Measurements from ENCODE around the gene SORL1. TPM values are rescaled to one million over a fixed set of nuclear protein-coding genes. Genes with fewer than 3 reads are reported as not detected.

SORL1 gene
- total and polyA plus RNA-seq, 2 of the 13 experiments (the other 11 are each of a cell fraction or from before 2014, with no cell fraction given): 21.3 to 148 TPM

DNA sequence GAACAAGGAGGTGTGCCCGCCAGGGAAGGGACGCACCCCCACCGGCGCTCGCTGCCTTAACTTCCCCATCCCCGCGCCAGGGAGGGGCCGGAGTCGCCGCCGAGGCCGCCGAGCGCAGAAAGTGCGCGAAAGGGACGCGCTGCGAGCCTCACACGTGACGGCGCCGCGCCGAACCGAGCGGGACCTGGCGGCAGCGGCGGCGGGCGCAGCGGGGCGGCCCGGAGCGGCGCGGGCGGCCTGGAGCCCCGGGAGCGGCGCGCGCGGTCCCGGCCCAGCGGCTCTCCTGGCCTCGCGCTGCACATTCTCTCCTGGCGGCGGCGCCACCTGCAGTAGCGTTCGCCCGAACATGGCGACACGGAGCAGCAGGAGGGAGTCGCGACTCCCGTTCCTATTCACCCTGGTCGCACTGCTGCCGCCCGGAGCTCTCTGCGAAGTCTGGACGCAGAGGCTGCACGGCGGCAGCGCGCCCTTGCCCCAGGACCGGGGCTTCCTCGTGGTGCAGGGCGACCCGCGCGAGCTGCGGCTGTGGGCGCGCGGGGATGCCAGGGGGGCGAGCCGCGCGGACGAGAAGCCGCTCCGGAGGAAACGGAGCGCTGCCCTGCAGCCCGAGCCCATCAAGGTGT lies at the start of gene SORL1 (continued):
- TF ChIP-seq, protein P1, sequence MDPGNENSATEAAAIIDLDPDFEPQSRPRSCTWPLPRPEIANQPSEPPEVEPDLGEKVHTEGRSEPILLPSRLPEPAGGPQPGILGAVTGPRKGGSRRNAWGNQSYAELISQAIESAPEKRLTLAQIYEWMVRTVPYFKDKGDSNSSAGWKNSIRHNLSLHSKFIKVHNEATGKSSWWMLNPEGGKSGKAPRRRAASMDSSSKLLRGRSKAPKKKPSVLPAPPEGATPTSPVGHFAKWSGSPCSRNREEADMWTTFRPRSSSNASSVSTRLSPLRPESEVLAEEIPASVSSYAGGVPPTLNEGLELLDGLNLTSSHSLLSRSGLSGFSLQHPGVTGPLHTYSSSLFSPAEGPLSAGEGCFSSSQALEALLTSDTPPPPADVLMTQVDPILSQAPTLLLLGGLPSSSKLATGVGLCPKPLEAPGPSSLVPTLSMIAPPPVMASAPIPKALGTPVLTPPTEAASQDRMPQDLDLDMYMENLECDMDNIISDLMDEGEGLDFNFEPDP (CRISPR knock-in tag; conservative IDR thresholded peaks at IDR 0.05): no peak
- no peak for TF ChIP-seq NCOA1 (CRISPR knock-in tag; IDR thresholded peaks at IDR 0.05)
- TF ChIP-seq EEA1 (CRISPR knock-in tag; IDR thresholded peaks at IDR 0.05; ENCODE audit: borderline replicate concordance): 0 out of 2 replicates have a peak, but pooled peaks have one; percentile 6
- peak; percentile 30; the same call in 1 of the 2 replicates for TF ChIP-seq NR2C2 (CRISPR knock-in tag; IDR thresholded peaks at IDR 0.05; ENCODE audit: borderline replicate concordance)
- TF ChIP-seq, protein P2, sequence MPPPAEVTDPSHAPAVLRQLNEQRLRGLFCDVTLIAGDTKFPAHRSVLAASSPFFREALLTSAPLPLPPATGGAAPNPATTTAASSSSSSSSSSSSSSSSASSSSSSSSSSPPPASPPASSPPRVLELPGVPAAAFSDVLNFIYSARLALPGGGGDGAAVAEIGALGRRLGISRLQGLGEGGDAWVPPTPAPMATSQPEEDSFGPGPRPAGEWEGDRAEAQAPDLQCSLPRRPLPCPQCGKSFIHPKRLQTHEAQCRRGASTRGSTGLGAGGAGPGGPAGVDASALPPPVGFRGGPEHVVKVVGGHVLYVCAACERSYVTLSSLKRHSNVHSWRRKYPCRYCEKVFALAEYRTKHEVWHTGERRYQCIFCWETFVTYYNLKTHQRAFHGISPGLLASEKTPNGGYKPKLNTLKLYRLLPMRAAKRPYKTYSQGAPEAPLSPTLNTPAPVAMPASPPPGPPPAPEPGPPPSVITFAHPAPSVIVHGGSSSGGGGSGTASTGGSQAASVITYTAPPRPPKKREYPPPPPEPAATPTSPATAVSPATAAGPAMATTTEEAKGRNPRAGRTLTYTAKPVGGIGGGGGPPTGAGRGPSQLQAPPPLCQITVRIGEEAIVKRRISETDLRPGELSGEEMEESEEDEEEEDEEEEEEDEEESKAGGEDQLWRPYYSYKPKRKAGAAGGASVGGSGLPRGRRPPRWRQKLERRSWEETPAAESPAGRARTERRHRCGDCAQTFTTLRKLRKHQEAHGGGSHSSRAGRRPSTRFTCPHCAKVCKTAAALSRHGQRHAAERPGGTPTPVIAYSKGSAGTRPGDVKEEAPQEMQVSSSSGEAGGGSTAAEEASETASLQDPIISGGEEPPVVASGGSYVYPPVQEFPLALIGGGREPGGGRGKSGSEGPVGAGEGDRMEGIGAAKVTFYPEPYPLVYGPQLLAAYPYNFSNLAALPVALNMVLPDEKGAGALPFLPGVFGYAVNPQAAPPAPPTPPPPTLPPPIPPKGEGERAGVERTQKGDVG (CRISPR knock-in tag; IDR thresholded peaks at IDR 0.05; ENCODE audit: borderline replicate concordance): no peak
- TF ChIP-seq SALL2 (CRISPR knock-in tag; IDR thresholded peaks at IDR 0.05): 0 out of 2 replicates have a peak, but pooled peaks have one; percentile 39
- TF ChIP-seq, protein P3, sequence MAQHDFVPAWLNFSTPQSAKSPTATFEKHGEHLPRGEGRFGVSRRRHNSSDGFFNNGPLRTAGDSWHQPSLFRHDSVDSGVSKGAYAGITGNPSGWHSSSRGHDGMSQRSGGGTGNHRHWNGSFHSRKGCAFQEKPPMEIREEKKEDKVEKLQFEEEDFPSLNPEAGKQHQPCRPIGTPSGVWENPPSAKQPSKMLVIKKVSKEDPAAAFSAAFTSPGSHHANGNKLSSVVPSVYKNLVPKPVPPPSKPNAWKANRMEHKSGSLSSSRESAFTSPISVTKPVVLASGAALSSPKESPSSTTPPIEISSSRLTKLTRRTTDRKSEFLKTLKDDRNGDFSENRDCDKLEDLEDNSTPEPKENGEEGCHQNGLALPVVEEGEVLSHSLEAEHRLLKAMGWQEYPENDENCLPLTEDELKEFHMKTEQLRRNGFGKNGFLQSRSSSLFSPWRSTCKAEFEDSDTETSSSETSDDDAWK (CRISPR knock-in tag; IDR thresholded peaks at IDR 0.05): no peak
- peak; percentile 84; the same call in 1 of the 2 replicates for TF ChIP-seq ZNF558 (CRISPR knock-in tag; IDR thresholded peaks at IDR 0.05; ENCODE audit: borderline replicate concordance)
- no peak for TF ChIP-seq HIVEP1 (CRISPR knock-in tag; IDR thresholded peaks at IDR 0.05)
- TF ChIP-seq, protein P4, sequence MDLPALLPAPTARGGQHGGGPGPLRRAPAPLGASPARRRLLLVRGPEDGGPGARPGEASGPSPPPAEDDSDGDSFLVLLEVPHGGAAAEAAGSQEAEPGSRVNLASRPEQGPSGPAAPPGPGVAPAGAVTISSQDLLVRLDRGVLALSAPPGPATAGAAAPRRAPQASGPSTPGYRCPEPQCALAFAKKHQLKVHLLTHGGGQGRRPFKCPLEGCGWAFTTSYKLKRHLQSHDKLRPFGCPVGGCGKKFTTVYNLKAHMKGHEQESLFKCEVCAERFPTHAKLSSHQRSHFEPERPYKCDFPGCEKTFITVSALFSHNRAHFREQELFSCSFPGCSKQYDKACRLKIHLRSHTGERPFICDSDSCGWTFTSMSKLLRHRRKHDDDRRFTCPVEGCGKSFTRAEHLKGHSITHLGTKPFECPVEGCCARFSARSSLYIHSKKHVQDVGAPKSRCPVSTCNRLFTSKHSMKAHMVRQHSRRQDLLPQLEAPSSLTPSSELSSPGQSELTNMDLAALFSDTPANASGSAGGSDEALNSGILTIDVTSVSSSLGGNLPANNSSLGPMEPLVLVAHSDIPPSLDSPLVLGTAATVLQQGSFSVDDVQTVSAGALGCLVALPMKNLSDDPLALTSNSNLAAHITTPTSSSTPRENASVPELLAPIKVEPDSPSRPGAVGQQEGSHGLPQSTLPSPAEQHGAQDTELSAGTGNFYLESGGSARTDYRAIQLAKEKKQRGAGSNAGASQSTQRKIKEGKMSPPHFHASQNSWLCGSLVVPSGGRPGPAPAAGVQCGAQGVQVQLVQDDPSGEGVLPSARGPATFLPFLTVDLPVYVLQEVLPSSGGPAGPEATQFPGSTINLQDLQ (CRISPR knock-in tag; IDR thresholded peaks at IDR 0.05): 0 out of 2 replicates have a peak, but pooled peaks have one; percentile 59
- TF ChIP-seq KDM6A (CRISPR knock-in tag; IDR thresholded peaks at IDR 0.05; ENCODE audit: low read depth): no peak
- TF ChIP-seq SRSF1 (optimal IDR thresholded peaks at IDR 0.05; ENCODE audit: low read depth, low read length): no peak
- TF ChIP-seq, protein P5, sequence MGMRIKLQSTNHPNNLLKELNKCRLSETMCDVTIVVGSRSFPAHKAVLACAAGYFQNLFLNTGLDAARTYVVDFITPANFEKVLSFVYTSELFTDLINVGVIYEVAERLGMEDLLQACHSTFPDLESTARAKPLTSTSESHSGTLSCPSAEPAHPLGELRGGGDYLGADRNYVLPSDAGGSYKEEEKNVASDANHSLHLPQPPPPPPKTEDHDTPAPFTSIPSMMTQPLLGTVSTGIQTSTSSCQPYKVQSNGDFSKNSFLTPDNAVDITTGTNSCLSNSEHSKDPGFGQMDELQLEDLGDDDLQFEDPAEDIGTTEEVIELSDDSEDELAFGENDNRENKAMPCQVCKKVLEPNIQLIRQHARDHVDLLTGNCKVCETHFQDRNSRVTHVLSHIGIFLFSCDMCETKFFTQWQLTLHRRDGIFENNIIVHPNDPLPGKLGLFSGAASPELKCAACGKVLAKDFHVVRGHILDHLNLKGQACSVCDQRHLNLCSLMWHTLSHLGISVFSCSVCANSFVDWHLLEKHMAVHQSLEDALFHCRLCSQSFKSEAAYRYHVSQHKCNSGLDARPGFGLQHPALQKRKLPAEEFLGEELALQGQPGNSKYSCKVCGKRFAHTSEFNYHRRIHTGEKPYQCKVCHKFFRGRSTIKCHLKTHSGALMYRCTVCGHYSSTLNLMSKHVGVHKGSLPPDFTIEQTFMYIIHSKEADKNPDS (CRISPR knock-in tag; IDR thresholded peaks at IDR 0.05): peak; percentile 80; the same call in 1 of the 2 replicates
- no peak for TF ChIP-seq ZNF652 (CRISPR knock-in tag; IDR thresholded peaks at IDR 0.05; ENCODE audit: borderline replicate concordance, low read depth)
- TF ChIP-seq, protein P6, sequence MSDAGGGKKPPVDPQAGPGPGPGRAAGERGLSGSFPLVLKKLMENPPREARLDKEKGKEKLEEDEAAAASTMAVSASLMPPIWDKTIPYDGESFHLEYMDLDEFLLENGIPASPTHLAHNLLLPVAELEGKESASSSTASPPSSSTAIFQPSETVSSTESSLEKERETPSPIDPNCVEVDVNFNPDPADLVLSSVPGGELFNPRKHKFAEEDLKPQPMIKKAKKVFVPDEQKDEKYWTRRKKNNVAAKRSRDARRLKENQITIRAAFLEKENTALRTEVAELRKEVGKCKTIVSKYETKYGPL (CRISPR knock-in tag; IDR thresholded peaks at IDR 0.05): no peak
- TF ChIP-seq MAF1 (CRISPR knock-in tag; IDR thresholded peaks at IDR 0.05; ENCODE audit: borderline replicate concordance): no peak
- TF ChIP-seq HOXA9 (CRISPR knock-in tag; IDR thresholded peaks at IDR 0.05; ENCODE audit: borderline replicate concordance): no peak; the same call in 1 of the 2 replicates

Data from HepG2 (cell line).